GM21423 (cell line): Measurements from ENCODE around the gene WNK3.
A peak's percentile ranks its signal among the peaks of the same experiment; 100 is the strongest.
"Not testable (repeated sequence)": the region's sequence is repeated elsewhere in the genome, so short reads cannot be mapped to it uniquely, and the experiment has no call there.

Experiments
- ATAC-seq: cut with Tn5 transposase; IDR thresholded peaks from one replicate; pipeline ENCODE4 v1.9.1; 2021; ENCODE audit warnings: mild to moderate bottlenecking, moderate library complexity; ENCODE audit not compliant: unreplicated experiment

The WNK3 gene

GRCh38 chrX:54357414-54358377, at the start of gene WNK3:
Gene WNK3 (minus strand): TSS chrX:54358046.
- ATAC-seq, result no peak

GRCh38 chrX:54407266-54407665, 49.4 kb upstream of the WNK3 start:
- no peak for ATAC-seq

- no peak for ATAC-seq
Observed at GRCh38 chrX:54397113-54397512, 39.3 kb upstream of the WNK3 start.

DNA sequence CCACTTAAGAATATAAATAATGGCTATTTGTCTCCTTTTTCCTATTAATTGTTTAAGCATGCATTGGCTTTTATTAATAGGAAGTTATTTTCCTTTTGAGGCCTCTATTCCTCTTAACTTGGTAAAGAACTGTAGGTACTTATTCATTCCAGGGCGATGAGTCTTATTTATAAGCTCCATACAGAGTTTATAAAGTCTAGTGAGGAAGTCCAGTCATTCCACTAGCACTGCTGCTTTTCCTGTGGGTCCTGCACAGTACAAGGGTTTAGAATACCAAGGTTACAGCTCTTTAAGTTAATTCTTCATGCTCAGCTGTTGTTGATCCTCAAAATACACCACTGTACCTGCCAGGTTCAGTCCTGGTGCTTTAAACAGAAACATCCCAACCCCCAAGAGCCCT, 28.5 kb upstream of the WNK3 start:
- no peak for ATAC-seq

GRCh38 chrX:54384661-54385060, 26.8 kb upstream of the WNK3 start:
- not testable (repeated sequence) for ATAC-seq

DNA sequence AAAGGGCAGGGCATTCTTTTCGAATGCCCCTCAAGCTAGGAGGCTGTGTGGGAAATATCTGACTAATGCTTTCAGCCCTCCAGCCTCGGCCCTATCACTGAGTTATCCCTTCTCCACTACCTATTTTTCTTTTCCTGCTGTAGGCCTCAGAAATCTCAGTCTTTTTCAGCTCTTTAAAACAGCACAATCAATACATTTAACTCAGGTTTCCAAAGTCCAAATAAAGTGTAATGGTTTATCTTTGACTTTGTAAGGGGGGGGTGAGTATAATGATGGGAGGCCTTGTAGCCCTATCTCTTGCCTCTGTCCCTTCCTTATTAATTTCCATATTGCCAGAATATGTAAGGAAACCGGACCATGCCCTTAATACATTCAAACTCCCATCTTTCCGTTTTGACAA, 1.6 kb upstream of the WNK3 start:
- ATAC-seq, result no peak

DNA sequence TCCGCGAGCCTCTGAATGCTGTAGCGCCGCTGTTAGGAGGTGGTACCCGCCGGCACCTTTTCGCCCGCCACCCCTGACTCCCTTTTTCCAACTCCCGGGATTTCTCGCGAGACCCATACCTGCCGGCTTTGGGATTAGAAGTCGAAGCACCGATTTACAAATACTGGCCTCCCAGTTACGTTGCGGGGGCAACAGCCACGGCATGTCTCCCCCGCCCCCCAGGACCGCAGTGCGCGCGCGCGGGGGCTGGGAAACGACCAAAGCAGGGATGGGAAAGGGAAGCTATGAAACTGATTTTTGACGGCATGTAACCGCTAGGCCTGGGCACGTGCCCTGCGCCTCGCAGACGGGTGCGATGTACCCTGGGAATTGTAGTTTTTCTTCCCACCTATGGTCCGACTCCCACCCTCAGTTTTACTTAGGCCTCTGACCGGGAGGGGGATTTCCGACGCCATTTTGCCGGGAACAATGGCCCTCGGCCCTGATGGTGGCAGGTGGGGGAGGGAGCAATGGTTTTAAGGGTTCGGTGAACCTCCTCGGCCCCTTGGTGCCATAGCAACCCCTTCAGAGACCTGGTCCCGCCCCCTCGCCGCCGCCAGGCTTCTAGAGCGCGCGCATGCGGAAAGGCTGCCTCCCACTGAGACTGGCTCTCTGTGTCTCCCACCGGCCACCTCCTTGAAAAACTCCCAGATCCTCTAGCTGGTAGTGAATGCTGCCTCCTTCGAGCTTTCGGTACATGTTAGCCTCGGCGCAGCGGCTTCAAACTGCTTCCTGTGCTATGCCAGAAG, 772 bp upstream of the WNK3 start:
- peak; percentile 56 for ATAC-seq

DNA sequence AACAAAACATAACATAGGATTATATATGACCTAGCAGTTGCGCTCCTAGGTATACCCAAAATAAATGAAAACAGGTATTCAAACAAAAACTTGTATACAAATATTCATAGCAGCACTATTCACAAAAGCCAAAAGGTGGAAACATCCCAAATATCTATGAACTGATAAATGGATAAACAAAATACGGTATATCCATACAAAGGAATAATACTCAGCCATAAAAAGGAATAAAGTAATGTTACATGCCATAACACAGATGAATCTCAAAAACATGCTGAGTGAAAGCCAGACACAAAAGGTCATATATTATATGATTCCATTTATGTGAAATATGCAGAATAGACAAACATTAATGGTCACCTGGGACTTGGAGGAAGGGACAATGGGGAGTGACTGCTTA, 5.2 kb downstream of the WNK3 start:
- ATAC-seq, result no peak

DNA sequence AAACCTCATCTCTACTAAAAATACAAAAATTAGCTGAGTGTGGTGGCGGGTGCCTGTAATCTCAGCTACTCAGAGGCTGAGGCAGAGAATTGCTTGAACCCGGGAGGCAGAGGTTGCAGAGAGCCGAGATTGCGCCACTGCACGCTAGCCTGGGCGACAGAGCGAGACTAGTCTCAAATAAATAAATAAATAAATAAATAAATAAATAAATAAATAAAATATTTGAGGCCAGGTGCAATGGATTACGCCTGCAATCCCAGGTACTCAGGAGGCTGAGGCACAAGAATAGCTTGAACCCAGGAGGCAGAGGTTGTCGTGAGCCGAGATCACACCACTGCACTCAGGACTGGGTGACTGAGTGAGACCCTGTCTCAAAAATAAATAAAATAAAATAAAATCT, 20.5 kb downstream of the WNK3 start:
- ATAC-seq, result not testable (repeated sequence)

GRCh38 chrX:54325077-54325476, 32.8 kb downstream of the WNK3 start:
- no peak for ATAC-seq

- ATAC-seq, result no peak
Observed at GRCh38 chrX:54320067-54320466, 37.8 kb downstream of the WNK3 start.

- no peak for ATAC-seq
Observed at GRCh38 chrX:54306379-54306778, 51.5 kb downstream of the WNK3 start.

DNA sequence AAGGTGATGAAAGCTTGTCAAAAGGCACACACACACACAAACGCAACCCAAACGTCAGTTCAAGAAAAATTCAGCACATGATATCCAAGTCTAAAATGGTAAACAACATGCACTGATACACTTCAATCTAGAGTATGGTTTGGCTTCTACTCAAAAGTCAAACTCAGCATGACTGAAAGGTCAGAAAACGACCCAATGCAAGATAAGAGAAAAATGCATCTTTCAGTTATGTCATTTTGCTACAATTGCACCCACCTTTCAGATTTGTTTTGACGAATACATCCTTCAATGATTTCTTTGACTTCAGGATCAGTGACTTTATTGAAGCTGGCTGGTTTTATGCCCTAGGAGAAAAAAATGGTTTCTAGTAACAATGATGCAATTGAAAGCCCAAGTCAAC, 56.3 kb downstream of the WNK3 start:
- no peak for ATAC-seq

GRCh38 chrX:54294306-54294705, 63.5 kb downstream of the WNK3 start:
- no peak for ATAC-seq

GRCh38 chrX:54292755-54293154, 65.1 kb downstream of the WNK3 start:
- ATAC-seq, result no peak

GRCh38 chrX:54291758-54292157, 66.1 kb downstream of the WNK3 start:
- ATAC-seq, result no peak

DNA sequence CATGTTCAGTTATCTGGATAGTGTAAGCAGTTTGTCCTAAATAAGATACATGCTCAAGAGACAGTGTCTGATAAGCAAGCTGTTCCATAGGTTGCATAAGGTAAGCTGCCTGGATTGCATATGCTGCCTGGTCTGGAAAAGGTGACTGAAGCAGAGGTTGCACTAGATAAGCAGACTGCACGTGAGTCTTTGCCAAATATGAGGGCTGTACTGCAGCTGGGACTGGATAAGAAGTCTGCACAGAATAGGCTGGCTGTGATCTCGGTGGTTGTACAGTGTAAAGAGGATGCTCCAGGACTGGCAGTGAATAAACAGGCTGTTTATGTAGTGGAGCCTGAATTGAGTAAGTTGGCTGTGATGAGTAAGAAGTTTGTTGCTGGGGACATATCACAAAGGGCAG, 68.9 kb downstream of the WNK3 start:
- no peak for ATAC-seq

DNA sequence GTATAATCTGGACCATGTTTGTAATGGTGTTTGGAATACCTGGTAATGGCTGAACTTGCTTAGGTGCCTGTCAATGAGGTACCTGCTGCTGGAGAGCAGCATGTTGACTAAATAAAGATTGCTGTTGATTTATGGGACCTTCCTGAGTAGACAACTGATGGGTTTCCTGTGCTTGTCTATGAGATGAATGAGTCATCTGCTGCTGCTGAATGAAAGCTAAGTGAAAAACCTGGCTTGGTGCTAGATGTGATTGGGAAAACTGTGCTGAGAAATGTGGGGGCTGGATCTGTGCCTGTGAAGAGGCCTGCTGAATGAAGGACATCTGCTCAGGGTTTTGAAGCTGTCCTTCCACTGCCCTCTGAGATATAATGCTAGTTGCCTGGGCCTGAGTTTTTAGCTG, 69.6 kb downstream of the WNK3 start:
- ATAC-seq, result no peak

- no peak for ATAC-seq
Observed at GRCh38 chrX:54281676-54282075, 76.2 kb downstream of the WNK3 start.

DNA sequence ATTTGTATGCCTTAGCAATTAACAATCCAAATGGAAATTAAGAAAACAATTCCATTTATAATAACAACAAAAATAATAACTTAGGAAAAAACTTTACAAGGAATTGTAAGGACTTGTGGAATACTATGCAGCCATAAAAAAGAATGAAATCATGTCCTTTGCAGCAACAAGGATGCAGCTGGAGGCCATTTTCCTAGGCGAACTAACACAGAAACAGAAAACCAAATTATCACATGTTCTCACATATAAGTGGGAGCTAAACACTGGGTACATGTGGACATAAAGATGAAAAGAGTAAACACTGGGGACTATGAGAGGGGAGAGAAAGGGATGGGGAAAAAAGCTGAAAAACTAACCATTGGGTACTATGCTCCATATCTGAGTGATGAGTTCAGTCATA, 77.4 kb downstream of the WNK3 start:
- no peak for ATAC-seq

DNA sequence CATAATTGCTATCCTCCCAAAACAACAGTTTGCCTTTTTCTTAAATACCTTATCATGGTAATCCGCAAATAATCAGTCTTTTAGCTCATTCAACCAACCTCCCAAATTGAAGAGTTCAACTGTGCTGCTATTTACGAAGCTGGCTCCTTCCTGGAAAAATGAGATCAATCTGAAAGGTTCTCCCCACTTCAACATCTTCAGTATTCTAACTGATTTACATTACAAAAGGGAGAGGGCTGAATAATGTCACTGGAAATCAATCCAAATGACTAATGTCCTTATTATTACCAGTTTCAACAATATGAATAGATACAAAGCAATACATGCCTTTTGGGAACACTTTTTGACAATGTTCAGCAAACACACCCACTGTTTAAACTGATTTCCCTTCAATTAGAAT, 86.2 kb downstream of the WNK3 start:
- no peak for ATAC-seq

- ATAC-seq, result no peak
Observed at GRCh38 chrX:54248309-54248708, 109.5 kb downstream of the WNK3 start.
